Measurements from ENCODE around the gene B3GNT7. TPM values are rescaled to one million over a fixed set of nuclear protein-coding genes. Genes with fewer than 3 reads are reported as not detected.

Gene B3GNT7
- total RNA-seq, 6 donors from 2014 or later, result 64.5 to 108 (median 87.2) TPM

GRCh38 chr2:231436957-231437356, 41.4 kb downstream of the B3GNT7 start:
- TF ChIP-seq POLR2AphosphoS5 (IDR thresholded peaks at IDR 0.05) (no peak), CTCF (IDR thresholded peaks at IDR 0.05) (no peak), POLR2A (IDR thresholded peaks at IDR 0.05) (no peak), EP300 (IDR thresholded peaks at IDR 0.05) (no peak)
- ATAC-seq (ENCODE audit: low FRiP score in 2 of 2) (no peak), DNase-seq (no peak)
- no peaks in the 10 kb centered on the region for H3K9me3 ChIP-seq
- H3K4me1 ChIP-seq, result no peaks in the 10 kb centered on the region
- no peak overlapping the region for H3K4me3 ChIP-seq
- WGBS, 2 donors, result 88 to 93% methylated on average over 13 of the region's 13 CpGs
- H3K36me3 ChIP-seq, result no peaks in the 10 kb centered on the region
- no peak overlapping the region for H3K27ac ChIP-seq
- no peaks in the 10 kb centered on the region for H3K27me3 ChIP-seq

- no peak overlapping the region for H3K27ac ChIP-seq
Measured at GRCh38 chr2:231449503-231450054, 54.1 kb downstream of the B3GNT7 start.

DNA sequence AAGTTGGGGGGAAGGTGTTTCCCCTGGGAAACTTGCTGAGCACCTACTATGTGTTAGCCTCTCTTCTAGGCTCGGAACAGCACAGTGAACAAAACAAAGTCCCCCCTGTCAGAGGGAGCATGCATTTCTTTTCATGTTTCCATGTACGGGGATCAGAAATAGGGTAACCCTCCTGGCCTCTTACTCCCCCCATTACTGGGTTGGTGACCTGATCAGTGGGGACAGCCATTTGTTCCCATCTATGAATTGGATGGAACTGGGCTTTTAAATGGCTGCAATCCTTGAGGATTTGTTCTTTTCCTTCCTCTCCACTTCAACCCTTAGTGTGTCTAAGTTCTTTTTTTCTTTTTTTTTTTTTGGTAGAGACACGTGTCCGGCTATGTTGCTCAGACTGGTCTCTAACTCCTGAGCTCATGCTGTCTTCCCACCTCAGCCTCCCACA, 55.1 kb downstream of the B3GNT7 start:
- TF ChIP-seq POLR2A (IDR thresholded peaks at IDR 0.05) (no peak), EP300 (IDR thresholded peaks at IDR 0.05) (no peak), CTCF (IDR thresholded peaks at IDR 0.05) (no peak), POLR2AphosphoS5 (IDR thresholded peaks at IDR 0.05) (no peak)
- Histone ChIP-seq H3K9me3 (no peaks in the 10 kb centered on the region), H3K36me3 (peaks cover 18 to 32% (median 29%) of the 10 kb centered on the region in 4 donors), H3K4me1 (no peaks in the 10 kb centered on the region), H3K27ac (no peak overlapping the region), H3K27me3 (no peaks in the 10 kb centered on the region), H3K4me3 (no peak overlapping the region)
- WGBS, 2 donors, result 96 to 100% methylated on average over 4 of the region's 4 CpGs
- DNase-seq (no peak), ATAC-seq (ENCODE audit: low FRiP score in 2 of 2) (no peak)

More at GRCh38 chr2:231449503-231450054, 54.1 kb downstream of the B3GNT7 start:
- H3K4me1 ChIP-seq, result no peaks in the 10 kb centered on the region
- H3K4me3 ChIP-seq, result no peak overlapping the region
- H3K27me3 ChIP-seq, result no peaks in the 10 kb centered on the region
- WGBS, 2 donors, result 86% methylated on average over 4 of the region's 4 CpGs
- no peak for ATAC-seq (ENCODE audit: low FRiP score in 2 of 2)
- no peaks in the 10 kb centered on the region for H3K9me3 ChIP-seq
- no peak for DNase-seq
- peaks cover 8 to 22% (median 20%) of the 10 kb centered on the region in 4 donors for H3K36me3 ChIP-seq
- TF ChIP-seq EP300 (IDR thresholded peaks at IDR 0.05), result no peak

Small RNA genes lying within 50 kb of the gene (small RNA-seq; reads per million reads assigned to genes)
- 0 reads per million in 4 donors for gene MIR4777

Other genes with a start within 250 kb of the B3GNT7 start
- gene ARMC9, start 197.1 kb upstream of the B3GNT7 start, total RNA-seq, result 100 to 1,000 TPM in 1 of 6 donors, 10 to 100 TPM in 5; 26.7 to 145 (median 61.0) TPM
- gene NCL, start 68.8 kb downstream of the B3GNT7 start, total RNA-seq, result 100 to 1,000 TPM; 113 to 299 (median 194) TPM
- gene NMUR1, start 134.7 kb downstream of the B3GNT7 start, total RNA-seq, result 1 to 10 TPM; 1.1 to 2.4 (median 1.9) TPM
- gene TEX44, start 197.2 kb downstream of the B3GNT7 start, total RNA-seq, result not detected

Data from upper lobe of left lung (tissue), 6 donors.